ENCODE results near the gene NTNG2. TPM values are rescaled to one million over a fixed set of nuclear protein-coding genes. Genes with fewer than 3 reads are reported as not detected.

Gene NTNG2
- polyA plus RNA-seq, 1 donor from 2014 or later, result 0.43 TPM

DNA sequence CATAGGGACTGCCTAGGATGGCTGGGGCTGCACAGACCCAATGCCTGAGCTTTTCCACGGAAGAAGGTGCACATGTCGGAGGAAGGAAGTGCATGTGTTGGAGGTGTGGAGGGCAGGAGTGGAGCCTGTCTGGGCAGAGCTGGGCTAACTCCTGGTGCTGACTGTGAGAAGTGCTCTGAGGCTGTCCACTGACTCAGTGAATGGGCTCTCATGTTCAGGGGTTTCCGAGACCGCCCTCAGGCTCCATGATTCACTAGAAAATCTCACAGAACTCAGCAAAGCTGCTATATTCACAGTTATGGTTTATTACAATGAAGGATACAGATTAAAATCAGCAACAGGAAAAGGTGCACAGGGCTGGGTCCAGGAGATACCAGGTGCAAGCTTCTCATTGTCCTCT is 37.2 kb downstream of the NTNG2 start:
- Histone ChIP-seq H3K9ac (ENCODE audit: low read length) (no peak overlapping the region), H3K4me2 (ENCODE audit: low read length) (no peak overlapping the region), H3K9me3 (ENCODE audit: low read length) (no peaks in the 10 kb centered on the region), H3F3A (ENCODE audit: insufficient read depth, low read length, poor library complexity, severe bottlenecking) (no peaks in the 10 kb centered on the region), H3K79me2 (replicated peaks; ENCODE audit: insufficient read depth, low read length) (no peaks in the 10 kb centered on the region), H3K4me3 (ENCODE audit: low read length) (no peak overlapping the region), H3K27me3 (ENCODE audit: insufficient read depth, low read depth, low read length) (no peaks in the 10 kb centered on the region), H3K36me3 (ENCODE audit: insufficient read depth, low read length) (no peaks in the 10 kb centered on the region), H4K20me1 (ENCODE audit: insufficient read depth) (no peaks in the 10 kb centered on the region), H2AFZ (ENCODE audit: low read depth, low read length) (no peak overlapping the region), H3K9me2 (ENCODE audit: insufficient read depth, low read length) (no peaks in the 10 kb centered on the region), H3K27ac (ENCODE audit: low read length) (no peak overlapping the region)
- no peak for TF ChIP-seq EP300 (conservative IDR thresholded peaks at IDR 0.05; ENCODE audit: poor library complexity, severe bottlenecking)
- TF ChIP-seq TAF1 (IDR thresholded peaks at IDR 0.05; ENCODE audit: low read depth), result no peak
- no peak for TF ChIP-seq EZH2 (IDR thresholded peaks at IDR 0.05; ENCODE audit: borderline replicate concordance, insufficient read depth, low read length, poor library complexity, severe bottlenecking)

- Histone ChIP-seq H3K79me2 (replicated peaks; ENCODE audit: insufficient read depth, low read length) (no peaks in the 10 kb centered on the region), H3F3A (ENCODE audit: insufficient read depth, low read length, poor library complexity, severe bottlenecking) (no peaks in the 10 kb centered on the region), H3K9me2 (ENCODE audit: insufficient read depth, low read length) (no peaks in the 10 kb centered on the region), H3K27me3 (ENCODE audit: insufficient read depth, low read depth, low read length) (no peaks in the 10 kb centered on the region), H4K20me1 (ENCODE audit: insufficient read depth) (no peaks in the 10 kb centered on the region), H3K36me3 (ENCODE audit: insufficient read depth, low read length) (no peaks in the 10 kb centered on the region), H3K4me2 (ENCODE audit: low read length) (no peak overlapping the region), H2AFZ (ENCODE audit: low read depth, low read length) (no peak overlapping the region), H3K9ac (ENCODE audit: low read length) (no peak overlapping the region), H3K4me3 (ENCODE audit: low read length) (no peak overlapping the region), H3K9me3 (ENCODE audit: low read length) (no peaks in the 10 kb centered on the region), H3K27ac (ENCODE audit: low read length) (no peak overlapping the region)
- TF ChIP-seq EZH2 (IDR thresholded peaks at IDR 0.05; ENCODE audit: borderline replicate concordance, insufficient read depth, low read length, poor library complexity, severe bottlenecking), result no peak
- TF ChIP-seq POLR2AphosphoS5 (IDR thresholded peaks at IDR 0.05), result no peak
- TF ChIP-seq TAF1 (IDR thresholded peaks at IDR 0.05; ENCODE audit: low read depth), result no peak
- TF ChIP-seq, protein P1, sequence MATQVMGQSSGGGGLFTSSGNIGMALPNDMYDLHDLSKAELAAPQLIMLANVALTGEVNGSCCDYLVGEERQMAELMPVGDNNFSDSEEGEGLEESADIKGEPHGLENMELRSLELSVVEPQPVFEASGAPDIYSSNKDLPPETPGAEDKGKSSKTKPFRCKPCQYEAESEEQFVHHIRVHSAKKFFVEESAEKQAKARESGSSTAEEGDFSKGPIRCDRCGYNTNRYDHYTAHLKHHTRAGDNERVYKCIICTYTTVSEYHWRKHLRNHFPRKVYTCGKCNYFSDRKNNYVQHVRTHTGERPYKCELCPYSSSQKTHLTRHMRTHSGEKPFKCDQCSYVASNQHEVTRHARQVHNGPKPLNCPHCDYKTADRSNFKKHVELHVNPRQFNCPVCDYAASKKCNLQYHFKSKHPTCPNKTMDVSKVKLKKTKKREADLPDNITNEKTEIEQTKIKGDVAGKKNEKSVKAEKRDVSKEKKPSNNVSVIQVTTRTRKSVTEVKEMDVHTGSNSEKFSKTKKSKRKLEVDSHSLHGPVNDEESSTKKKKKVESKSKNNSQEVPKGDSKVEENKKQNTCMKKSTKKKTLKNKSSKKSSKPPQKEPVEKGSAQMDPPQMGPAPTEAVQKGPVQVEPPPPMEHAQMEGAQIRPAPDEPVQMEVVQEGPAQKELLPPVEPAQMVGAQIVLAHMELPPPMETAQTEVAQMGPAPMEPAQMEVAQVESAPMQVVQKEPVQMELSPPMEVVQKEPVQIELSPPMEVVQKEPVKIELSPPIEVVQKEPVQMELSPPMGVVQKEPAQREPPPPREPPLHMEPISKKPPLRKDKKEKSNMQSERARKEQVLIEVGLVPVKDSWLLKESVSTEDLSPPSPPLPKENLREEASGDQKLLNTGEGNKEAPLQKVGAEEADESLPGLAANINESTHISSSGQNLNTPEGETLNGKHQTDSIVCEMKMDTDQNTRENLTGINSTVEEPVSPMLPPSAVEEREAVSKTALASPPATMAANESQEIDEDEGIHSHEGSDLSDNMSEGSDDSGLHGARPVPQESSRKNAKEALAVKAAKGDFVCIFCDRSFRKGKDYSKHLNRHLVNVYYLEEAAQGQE (IDR thresholded peaks at IDR 0.05; ENCODE audit: borderline replicate concordance), result no peak
- no peak for TF ChIP-seq SMC3 (conservative IDR thresholded peaks at IDR 0.05; ENCODE audit: poor library complexity)
- no peak for TF ChIP-seq MXI1 (conservative IDR thresholded peaks at IDR 0.05; ENCODE audit: poor library complexity, severe bottlenecking)
- TF ChIP-seq EP300 (conservative IDR thresholded peaks at IDR 0.05; ENCODE audit: poor library complexity, severe bottlenecking), result no peak
- TF ChIP-seq RAD21 (conservative IDR thresholded peaks at IDR 0.05), result no peak
- TF ChIP-seq CTCF (IDR thresholded peaks at IDR 0.05; ENCODE audit: poor library complexity, severe bottlenecking), result no peak
Measured at GRCh38 chr9:132200706-132201105, 38.8 kb downstream of the NTNG2 start.

Data from neural cell (in vitro differentiated cells).